ENCODE results near the gene DNAH9.

- TF ChIP-seq, protein P1, sequence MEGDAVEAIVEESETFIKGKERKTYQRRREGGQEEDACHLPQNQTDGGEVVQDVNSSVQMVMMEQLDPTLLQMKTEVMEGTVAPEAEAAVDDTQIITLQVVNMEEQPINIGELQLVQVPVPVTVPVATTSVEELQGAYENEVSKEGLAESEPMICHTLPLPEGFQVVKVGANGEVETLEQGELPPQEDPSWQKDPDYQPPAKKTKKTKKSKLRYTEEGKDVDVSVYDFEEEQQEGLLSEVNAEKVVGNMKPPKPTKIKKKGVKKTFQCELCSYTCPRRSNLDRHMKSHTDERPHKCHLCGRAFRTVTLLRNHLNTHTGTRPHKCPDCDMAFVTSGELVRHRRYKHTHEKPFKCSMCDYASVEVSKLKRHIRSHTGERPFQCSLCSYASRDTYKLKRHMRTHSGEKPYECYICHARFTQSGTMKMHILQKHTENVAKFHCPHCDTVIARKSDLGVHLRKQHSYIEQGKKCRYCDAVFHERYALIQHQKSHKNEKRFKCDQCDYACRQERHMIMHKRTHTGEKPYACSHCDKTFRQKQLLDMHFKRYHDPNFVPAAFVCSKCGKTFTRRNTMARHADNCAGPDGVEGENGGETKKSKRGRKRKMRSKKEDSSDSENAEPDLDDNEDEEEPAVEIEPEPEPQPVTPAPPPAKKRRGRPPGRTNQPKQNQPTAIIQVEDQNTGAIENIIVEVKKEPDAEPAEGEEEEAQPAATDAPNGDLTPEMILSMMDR (IDR thresholded peaks at IDR 0.05) = no peak
- no peak for TF ChIP-seq POLR2A (IDR thresholded peaks at IDR 0.05)
Observed at GRCh38 chr17:11900041-11900476, 301.8 kb downstream of the DNAH9 start.

All from body of pancreas (tissue), 4 donors.